Astrocyte (in vitro differentiated cells and primary cell): Measurements from ENCODE around the gene TARP.

ENCODE experiments used
- DNase-seq: peaks from one replicate; pipeline ENCODE4 v3.0.0-alpha.2; 2010; ENCODE audit warnings: low read depth
- FAIRE-seq: peaks from 2 replicates; lab custom pipeline; 2011; peaks lifted over from hg19 to GRCh38; lab: Jason Lieb, UNC
- H2AFZ ChIP-seq: 2 replicates; pipeline ENCODE4 v1.6.0; 2012; ENCODE audit warnings: low read depth, low read length, inconsistent platforms
- H3K27ac ChIP-seq: 2 replicates; pipeline ENCODE4 v1.5.1; 2011; ENCODE audit warnings: low read depth, low read length, inconsistent platforms
- H3K27me3 ChIP-seq: 2 replicates; pipeline ENCODE4 v1.6.0; 2011; ENCODE audit warnings: low read length, inconsistent platforms; ENCODE audit not compliant: insufficient read depth
- H3K36me3 ChIP-seq: 2 replicates; pipeline ENCODE4 v1.5.1; 2011; ENCODE audit warnings: low read length, inconsistent platforms; ENCODE audit not compliant: insufficient read depth
- H3K4me1 ChIP-seq: 2 replicates; pipeline ENCODE4 v1.5.1; 2011; ENCODE audit warnings: low read length, inconsistent platforms; ENCODE audit not compliant: insufficient read depth
- H3K4me2 ChIP-seq: 2 replicates; pipeline ENCODE4 v1.6.0; 2012; ENCODE audit warnings: low read length, inconsistent platforms
- H3K4me3 ChIP-seq: 2 replicates; pipeline ENCODE4 v1.5.1; 2011; ENCODE audit warnings: low read depth, mild to moderate bottlenecking, low read length, inconsistent platforms; ENCODE audit not compliant: insufficient read depth
- H3K79me2 ChIP-seq: 2 replicates; pipeline ENCODE4 v1.6.0; 2012; ENCODE audit warnings: mild to moderate bottlenecking, low read length, inconsistent platforms; ENCODE audit not compliant: insufficient read depth
- H3K9ac ChIP-seq: 2 replicates; pipeline ENCODE4 v1.6.0; 2012; ENCODE audit warnings: mild to moderate bottlenecking, low read length, inconsistent platforms
- H3K9me3 ChIP-seq: 2 replicates; pipeline ENCODE4 v1.5.1; 2012; ENCODE audit warnings: low read depth, mild to moderate bottlenecking, low read length, inconsistent platforms; ENCODE audit not compliant: insufficient read depth
- H4K20me1 ChIP-seq: 2 replicates; pipeline ENCODE4 v1.6.0; 2012; ENCODE audit warnings: low read length, inconsistent platforms; ENCODE audit not compliant: insufficient read depth
- H3K27ac Mint-ChIP-seq: one replicate; pipeline ENCODE4 v1.8.0; 2021; ENCODE audit warnings: mild to moderate bottlenecking, mixed read lengths; ENCODE audit not compliant: unreplicated experiment
- H3K27me3 Mint-ChIP-seq: one replicate; pipeline ENCODE4 v1.8.0; 2021; ENCODE audit warnings: low read depth, mixed read lengths; ENCODE audit not compliant: unreplicated experiment
- H3K36me3 Mint-ChIP-seq: one replicate; pipeline ENCODE4 v1.8.0; 2021; ENCODE audit warnings: low read depth, mixed read lengths; ENCODE audit not compliant: unreplicated experiment
- H3K4me1 Mint-ChIP-seq: one replicate; pipeline ENCODE4 v1.8.0; 2021; ENCODE audit warnings: low read depth, mixed read lengths; ENCODE audit not compliant: unreplicated experiment
- H3K4me3 Mint-ChIP-seq: one replicate; pipeline ENCODE4 v1.8.0; 2021; ENCODE audit warnings: mild to moderate bottlenecking, moderate library complexity, mixed read lengths; ENCODE audit not compliant: unreplicated experiment
- H3K9me3 Mint-ChIP-seq: one replicate; pipeline ENCODE4 v1.8.0; 2021; ENCODE audit warnings: mild to moderate bottlenecking, mixed read lengths; ENCODE audit not compliant: unreplicated experiment
- EZH2 ChIP-seq: IDR thresholded peaks from 2 replicates; pipeline ENCODE4 v1.6.1; 2012; ENCODE audit warnings: mild to moderate bottlenecking, low read length, inconsistent platforms; ENCODE audit not compliant: insufficient read depth
- TF ChIP-seq, protein P1 (sequence below): IDR thresholded peaks from 2 replicates; pipeline ENCODE4 v1.5.1; 2011; ENCODE audit warnings: low read depth, mild to moderate bottlenecking, inconsistent platforms, low read length, moderate library complexity; ENCODE audit not compliant: insufficient read depth

TARP gene

GRCh38 chr7:38291650-38292049 lies 18.2 kb upstream of the TARP start:
- Histone ChIP-seq H2AFZ (no peak overlapping the region), H3K36me3 (no peaks in the 10 kb centered on the region), H3K9ac (no peak overlapping the region), H3K27me3 (peaks cover 2% of the 10 kb centered on the region), H3K9me3 (no peaks in the 10 kb centered on the region), H3K4me1 (no peaks in the 10 kb centered on the region), H4K20me1 (no peaks in the 10 kb centered on the region), H3K79me2 (no peaks in the 10 kb centered on the region), H3K27ac (no peak overlapping the region), H3K4me3 (no peak overlapping the region), H3K4me2 (no peak overlapping the region)
- H3K4me1 Mint-ChIP-seq: no peaks in the 10 kb centered on the region
- no peaks in the 10 kb centered on the region for H3K27me3 Mint-ChIP-seq
- no peak for FAIRE-seq
- H3K9me3 Mint-ChIP-seq: no peaks in the 10 kb centered on the region
- TF ChIP-seq EZH2: no peak
- no peaks in the 10 kb centered on the region for H3K36me3 Mint-ChIP-seq
- no peak overlapping the region for H3K4me3 Mint-ChIP-seq
- no peak for DNase-seq
- H3K27ac Mint-ChIP-seq: no peak overlapping the region

DNA sequence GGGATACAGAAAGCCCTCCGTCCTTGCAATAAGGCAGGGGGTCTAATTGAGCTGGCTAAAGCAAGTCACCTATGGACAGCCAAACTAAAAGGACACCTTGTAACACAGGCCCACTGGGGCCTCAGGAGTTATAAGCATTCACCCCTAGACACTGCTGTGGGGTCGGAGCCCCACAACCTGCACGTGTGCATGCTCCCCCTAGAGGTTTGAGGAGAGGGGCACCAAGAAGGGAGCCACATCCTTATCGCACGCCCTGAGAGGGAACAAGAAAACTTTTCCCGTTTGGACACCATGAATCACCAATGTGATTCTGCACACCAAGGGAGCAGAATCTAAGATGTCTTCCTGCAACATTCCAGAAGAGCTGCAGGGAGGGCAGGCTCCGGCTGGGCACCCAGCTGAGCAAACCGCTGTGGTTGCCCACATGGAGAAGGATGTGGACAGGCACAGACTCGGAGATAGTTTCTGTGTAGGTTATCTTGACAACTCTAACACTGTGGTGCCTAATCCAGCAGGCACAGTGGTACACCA lies 17.7 kb upstream of the TARP start:
- H3K9me3 Mint-ChIP-seq: no peaks in the 10 kb centered on the region
- no peaks in the 10 kb centered on the region for H3K4me1 Mint-ChIP-seq
- Histone ChIP-seq H3K4me2 (no peak overlapping the region), H3K79me2 (no peaks in the 10 kb centered on the region), H3K36me3 (no peaks in the 10 kb centered on the region), H3K9ac (no peak overlapping the region), H3K9me3 (no peaks in the 10 kb centered on the region), H3K4me3 (no peak overlapping the region), H4K20me1 (no peaks in the 10 kb centered on the region), H3K27me3 (peaks cover 2% of the 10 kb centered on the region), H2AFZ (no peak overlapping the region), H3K27ac (no peak overlapping the region), H3K4me1 (no peaks in the 10 kb centered on the region)
- no peak overlapping the region for H3K4me3 Mint-ChIP-seq
- no peak for DNase-seq
- no peak for TF ChIP-seq EZH2
- TF ChIP-seq, protein P1, sequence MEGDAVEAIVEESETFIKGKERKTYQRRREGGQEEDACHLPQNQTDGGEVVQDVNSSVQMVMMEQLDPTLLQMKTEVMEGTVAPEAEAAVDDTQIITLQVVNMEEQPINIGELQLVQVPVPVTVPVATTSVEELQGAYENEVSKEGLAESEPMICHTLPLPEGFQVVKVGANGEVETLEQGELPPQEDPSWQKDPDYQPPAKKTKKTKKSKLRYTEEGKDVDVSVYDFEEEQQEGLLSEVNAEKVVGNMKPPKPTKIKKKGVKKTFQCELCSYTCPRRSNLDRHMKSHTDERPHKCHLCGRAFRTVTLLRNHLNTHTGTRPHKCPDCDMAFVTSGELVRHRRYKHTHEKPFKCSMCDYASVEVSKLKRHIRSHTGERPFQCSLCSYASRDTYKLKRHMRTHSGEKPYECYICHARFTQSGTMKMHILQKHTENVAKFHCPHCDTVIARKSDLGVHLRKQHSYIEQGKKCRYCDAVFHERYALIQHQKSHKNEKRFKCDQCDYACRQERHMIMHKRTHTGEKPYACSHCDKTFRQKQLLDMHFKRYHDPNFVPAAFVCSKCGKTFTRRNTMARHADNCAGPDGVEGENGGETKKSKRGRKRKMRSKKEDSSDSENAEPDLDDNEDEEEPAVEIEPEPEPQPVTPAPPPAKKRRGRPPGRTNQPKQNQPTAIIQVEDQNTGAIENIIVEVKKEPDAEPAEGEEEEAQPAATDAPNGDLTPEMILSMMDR: no peak
- no peaks in the 10 kb centered on the region for H3K27me3 Mint-ChIP-seq
- H3K27ac Mint-ChIP-seq: no peak overlapping the region
- H3K36me3 Mint-ChIP-seq: no peaks in the 10 kb centered on the region
- FAIRE-seq: no peak

GRCh38 chr7:38284553-38284952 lies 11.1 kb upstream of the TARP start:
- Histone ChIP-seq H4K20me1 (no peaks in the 10 kb centered on the region), H3K27me3 (peaks cover 4% of the 10 kb centered on the region), H3K79me2 (no peaks in the 10 kb centered on the region), H3K9me3 (no peaks in the 10 kb centered on the region), H3K36me3 (no peaks in the 10 kb centered on the region), H3K4me3 (no peak overlapping the region), H3K4me2 (no peak overlapping the region), H3K9ac (no peak overlapping the region), H3K27ac (no peak overlapping the region), H3K4me1 (no peaks in the 10 kb centered on the region), H2AFZ (no peak overlapping the region)
- H3K36me3 Mint-ChIP-seq: no peaks in the 10 kb centered on the region
- no peak overlapping the region for H3K27ac Mint-ChIP-seq
- peaks cover 23% of the 10 kb centered on the region for H3K4me1 Mint-ChIP-seq
- no peaks in the 10 kb centered on the region for H3K27me3 Mint-ChIP-seq
- H3K4me3 Mint-ChIP-seq: no peak overlapping the region
- TF ChIP-seq, protein P1: no peak
- no peak for TF ChIP-seq EZH2
- FAIRE-seq: no peak
- no peak for DNase-seq
- H3K9me3 Mint-ChIP-seq: no peaks in the 10 kb centered on the region
